MM.1S (cell line): Measurements from ENCODE around the gene COP1.

Source experiments
- DNase-seq: peaks from one replicate; pipeline ENCODE4 v3.0.0-alpha.2; 2015
- H2AFZ ChIP-seq: fragments of 300-600 bp; sonication (generic); 2 replicates; pipeline ENCODE4 v1.6.0; 2016; ENCODE audit warnings: antibody characterized with exemption, low read length
- H3F3A ChIP-seq: fragments of 300-600 bp; sonication (generic); 2 replicates; pipeline ENCODE4 v1.6.1; 2016; ENCODE audit warnings: mild to moderate bottlenecking, antibody characterized with exemption, low read length, moderate library complexity, mixed read lengths; ENCODE audit not compliant: insufficient read depth
- H3K27ac ChIP-seq: fragments of 300-600 bp; sonication (generic); 2 replicates; pipeline ENCODE4 v1.5.1; 2016; ENCODE audit warnings: mild to moderate bottlenecking, low read length
- H3K27me3 ChIP-seq: fragments of 300-600 bp; sonication (generic); replicated peaks from 2 replicates; pipeline ENCODE4 v1.6.0; 2016; ENCODE audit warnings: low read length; ENCODE audit not compliant: insufficient read depth
- H3K36me3 ChIP-seq: fragments of 300-600 bp; sonication (generic); replicated peaks from 2 replicates; pipeline ENCODE4 v1.6.1; 2016; ENCODE audit warnings: mild to moderate bottlenecking, low read length, mixed read lengths; ENCODE audit not compliant: insufficient read depth
- H3K4me1 ChIP-seq: fragments of 300-600 bp; sonication (generic); 2 replicates; pipeline ENCODE4 v1.6.1; 2016; ENCODE audit warnings: low read length, mixed read lengths
- H3K4me2 ChIP-seq: fragments of 300-600 bp; sonication (generic); 2 replicates; pipeline ENCODE4 v1.6.0; 2016; ENCODE audit warnings: low read depth, low read length
- H3K4me3 ChIP-seq: fragments of 300-600 bp; sonication (generic); 2 replicates; pipeline ENCODE4 v1.5.1; 2016; ENCODE audit warnings: low read length, mixed read lengths
- H3K79me2 ChIP-seq: fragments of 300-600 bp; sonication (generic); 2 replicates; pipeline ENCODE4 v1.6.1; 2016; ENCODE audit warnings: mixed run types, low read length, mixed read lengths
- H3K9ac ChIP-seq: fragments of 300-600 bp; sonication (generic); 2 replicates; pipeline ENCODE4 v1.6.1; 2016; ENCODE audit warnings: low read length, mixed read lengths
- H3K9me2 ChIP-seq: fragments of 300-600 bp; sonication (generic); replicated peaks from 2 replicates; pipeline ENCODE4 v1.6.1; 2016; ENCODE audit warnings: mild to moderate bottlenecking, low read length, mixed read lengths; ENCODE audit not compliant: insufficient read depth
- H3K9me3 ChIP-seq: fragments of 300-600 bp; sonication (generic); replicated peaks from 2 replicates; pipeline ENCODE4 v1.6.1; 2016; ENCODE audit warnings: mild to moderate bottlenecking, low read length, mixed read lengths; ENCODE audit not compliant: insufficient read depth
- H4K20me1 ChIP-seq: fragments of 300-600 bp; sonication (generic); 2 replicates; pipeline ENCODE4 v1.6.1; 2016; ENCODE audit warnings: mild to moderate bottlenecking, low read length, moderate library complexity, mixed read lengths; ENCODE audit not compliant: insufficient read depth
- EZH2 ChIP-seq: fragments of 300-600 bp; sonication (generic); optimal IDR thresholded peaks from 2 replicates; pipeline ENCODE3; 2017; ENCODE audit warnings: low read depth, mild to moderate bottlenecking, antibody characterized with exemption, low read length, mixed read lengths
- EZH2phosphoT487 ChIP-seq: fragments of 300-600 bp; sonication (generic); IDR thresholded peaks from 2 replicates; pipeline ENCODE4 v1.6.1; 2018; ENCODE audit warnings: antibody characterized with exemption, low read length
- TF ChIP-seq, protein P1 (sequence below): fragments of 300-600 bp; sonication (generic); IDR thresholded peaks from 2 replicates; pipeline ENCODE4 v1.5.1; 2016; ENCODE audit warnings: antibody characterized with exemption, low read length, mixed read lengths

The COP1 gene

DNA sequence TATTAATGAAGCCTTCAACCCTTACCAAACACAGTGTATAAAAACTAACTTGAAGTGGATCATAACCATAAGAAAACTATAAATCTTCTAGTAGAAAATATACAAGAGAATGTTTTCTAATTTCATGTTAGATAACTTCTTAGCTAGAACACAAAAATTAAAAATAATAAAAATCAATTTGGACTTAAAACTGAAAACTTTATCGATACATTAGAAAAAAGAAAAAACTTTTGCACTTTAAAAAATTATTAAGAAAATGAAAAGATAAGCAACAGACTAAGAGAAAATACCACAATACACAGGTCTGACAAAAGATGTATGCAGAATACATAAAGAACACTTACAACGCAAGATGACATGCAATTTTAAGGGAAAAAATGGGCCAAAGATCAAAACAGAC, 8.7 kb downstream of the COP1 start:
- no peaks in the 10 kb centered on the region for H3K9me3 ChIP-seq
- 0 out of 2 replicates have a peak, but pooled peaks cover 2% of the 10 kb centered on the region for H3K4me1 ChIP-seq
- H3K79me2 ChIP-seq = peaks cover 100% of the 10 kb centered on the region
- H3K4me2 ChIP-seq = no peak overlapping the region
- no peak for DNase-seq
- H3K4me3 ChIP-seq = no peak overlapping the region
- H4K20me1 ChIP-seq = peaks cover 18% of the 10 kb centered on the region
- H2AFZ ChIP-seq = no peak overlapping the region
- no peaks in the 10 kb centered on the region for H3K27me3 ChIP-seq
- no peaks in the 10 kb centered on the region for H3K36me3 ChIP-seq
- no peak overlapping the region for H3K27ac ChIP-seq
- H3K9me2 ChIP-seq = no peaks in the 10 kb centered on the region
- H3K9ac ChIP-seq = no peak overlapping the region
- TF ChIP-seq, protein P1, sequence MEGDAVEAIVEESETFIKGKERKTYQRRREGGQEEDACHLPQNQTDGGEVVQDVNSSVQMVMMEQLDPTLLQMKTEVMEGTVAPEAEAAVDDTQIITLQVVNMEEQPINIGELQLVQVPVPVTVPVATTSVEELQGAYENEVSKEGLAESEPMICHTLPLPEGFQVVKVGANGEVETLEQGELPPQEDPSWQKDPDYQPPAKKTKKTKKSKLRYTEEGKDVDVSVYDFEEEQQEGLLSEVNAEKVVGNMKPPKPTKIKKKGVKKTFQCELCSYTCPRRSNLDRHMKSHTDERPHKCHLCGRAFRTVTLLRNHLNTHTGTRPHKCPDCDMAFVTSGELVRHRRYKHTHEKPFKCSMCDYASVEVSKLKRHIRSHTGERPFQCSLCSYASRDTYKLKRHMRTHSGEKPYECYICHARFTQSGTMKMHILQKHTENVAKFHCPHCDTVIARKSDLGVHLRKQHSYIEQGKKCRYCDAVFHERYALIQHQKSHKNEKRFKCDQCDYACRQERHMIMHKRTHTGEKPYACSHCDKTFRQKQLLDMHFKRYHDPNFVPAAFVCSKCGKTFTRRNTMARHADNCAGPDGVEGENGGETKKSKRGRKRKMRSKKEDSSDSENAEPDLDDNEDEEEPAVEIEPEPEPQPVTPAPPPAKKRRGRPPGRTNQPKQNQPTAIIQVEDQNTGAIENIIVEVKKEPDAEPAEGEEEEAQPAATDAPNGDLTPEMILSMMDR = no peak
- TF ChIP-seq EZH2phosphoT487 (no peak), EZH2 (no peak)
- no peaks in the 10 kb centered on the region for H3F3A ChIP-seq

DNA sequence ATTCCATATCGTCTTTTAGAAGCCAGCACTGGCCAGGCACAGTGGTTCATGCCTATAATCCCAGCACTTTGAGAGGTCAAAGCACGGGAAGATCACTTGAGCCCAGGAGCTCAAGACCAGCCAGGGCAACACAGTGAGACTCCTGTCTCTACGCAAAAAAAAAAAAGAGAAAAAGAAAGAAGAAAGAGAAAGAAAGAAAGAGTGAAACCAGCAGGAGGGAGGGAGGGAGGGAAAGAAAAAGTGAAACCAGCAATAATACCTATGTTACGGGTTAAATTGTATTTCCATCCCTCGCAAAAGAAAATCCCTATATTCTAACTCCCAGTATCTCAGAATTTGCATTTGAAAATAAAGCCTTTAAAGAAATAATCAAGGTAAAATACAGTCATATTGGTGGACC, 10.4 kb downstream of the COP1 start:
- Histone ChIP-seq H3K79me2 (peaks cover 100% of the 10 kb centered on the region), H3K4me2 (no peak overlapping the region), H3K9ac (no peak overlapping the region), H3K27me3 (no peaks in the 10 kb centered on the region), H3K9me3 (no peaks in the 10 kb centered on the region), H3K4me1 (0 out of 2 replicates have a peak, but pooled peaks cover 6% of the 10 kb centered on the region), H4K20me1 (peaks cover 32% of the 10 kb centered on the region), H3K27ac (no peak overlapping the region), H3F3A (no peaks in the 10 kb centered on the region), H3K9me2 (no peaks in the 10 kb centered on the region), H2AFZ (no peak overlapping the region), H3K4me3 (no peak overlapping the region), H3K36me3 (no peaks in the 10 kb centered on the region)
- DNase-seq = no peak
- TF ChIP-seq, protein P1 = no peak
- TF ChIP-seq EZH2phosphoT487 = no peak
- TF ChIP-seq EZH2 = no peak

DNA sequence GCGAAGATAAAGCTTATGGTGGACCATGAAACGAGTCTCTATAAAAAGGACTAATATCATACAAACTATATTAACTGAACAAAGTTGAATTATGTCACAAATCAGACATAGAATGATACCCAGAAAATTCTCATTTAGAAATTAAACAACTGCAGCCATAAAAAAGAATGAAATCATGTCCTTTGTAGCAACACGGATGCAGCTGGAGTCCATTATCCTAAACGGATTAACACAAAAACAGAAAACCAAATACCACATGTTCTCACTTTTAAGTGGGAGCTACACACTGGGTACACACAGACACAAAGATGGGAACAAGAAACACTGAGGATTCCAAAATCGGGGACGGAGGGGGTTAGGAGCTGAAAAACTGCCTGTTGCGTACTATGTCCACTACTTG, 11.5 kb downstream of the COP1 start:
- no peak for DNase-seq
- Histone ChIP-seq H3K79me2 (peaks cover 100% of the 10 kb centered on the region), H3K9me2 (no peaks in the 10 kb centered on the region), H3K9ac (no peak overlapping the region), H3K4me1 (0 out of 2 replicates have a peak, but pooled peaks cover 4% of the 10 kb centered on the region), H3K27me3 (no peaks in the 10 kb centered on the region), H3F3A (no peaks in the 10 kb centered on the region), H3K4me2 (no peak overlapping the region), H2AFZ (no peak overlapping the region), H3K27ac (no peak overlapping the region), H3K4me3 (no peak overlapping the region), H3K9me3 (no peaks in the 10 kb centered on the region), H3K36me3 (no peaks in the 10 kb centered on the region), H4K20me1 (peaks cover 36% of the 10 kb centered on the region)
- TF ChIP-seq EZH2phosphoT487 (no peak), EZH2 (no peak)
- TF ChIP-seq, protein P1 = no peak
